GM12874 (cell line): ENCODE measurements around the gene LHX8.

Source experiments
- TF ChIP-seq, protein P1 (sequence below): IDR thresholded peaks from 2 replicates; pipeline ENCODE4 v1.5.1; 2011; ENCODE audit warnings: low read depth, mild to moderate bottlenecking, control low read depth, low read length, moderate library complexity; ENCODE audit not compliant: insufficient read depth

The LHX8 gene

DNA sequence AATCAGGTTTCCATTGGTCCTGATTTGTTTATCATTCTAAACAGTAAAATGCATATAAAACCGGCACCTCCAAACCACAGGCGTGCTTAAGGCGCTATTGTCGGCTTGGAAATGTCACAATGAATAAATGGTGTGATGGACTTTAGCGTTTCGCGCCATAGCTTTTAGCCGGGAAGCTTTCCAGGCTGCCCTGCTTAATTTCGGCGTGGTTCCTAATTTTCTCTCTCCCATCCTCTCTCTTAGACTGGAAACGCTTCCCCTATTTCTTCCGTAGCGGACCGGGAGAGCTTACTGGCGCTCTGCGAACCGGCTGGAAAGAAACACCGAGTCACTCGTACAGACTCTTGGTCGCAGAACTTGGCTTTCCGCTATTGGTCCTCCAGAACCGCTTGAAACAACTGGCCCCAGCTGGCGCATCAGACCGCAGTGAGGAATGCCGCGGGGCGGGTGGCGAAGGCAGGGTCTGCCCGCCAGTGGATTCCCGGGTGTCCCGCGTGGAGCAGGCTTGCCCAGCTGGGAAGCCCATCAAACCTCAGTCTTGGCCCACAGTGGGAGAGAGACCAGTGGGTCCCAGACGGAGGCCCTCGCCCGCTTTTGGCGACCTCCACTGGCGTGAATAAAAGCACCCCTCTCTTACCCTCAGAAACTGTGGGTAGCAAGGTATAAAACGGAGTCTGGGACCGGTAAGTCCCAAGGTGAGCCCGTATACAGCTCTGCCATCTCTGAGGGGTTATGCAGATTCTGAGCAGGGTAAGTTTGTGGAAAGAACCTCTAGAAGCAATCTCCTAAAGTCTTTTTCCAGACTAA lies 4.0 kb upstream of the LHX8 start:
- TF ChIP-seq, protein P1, sequence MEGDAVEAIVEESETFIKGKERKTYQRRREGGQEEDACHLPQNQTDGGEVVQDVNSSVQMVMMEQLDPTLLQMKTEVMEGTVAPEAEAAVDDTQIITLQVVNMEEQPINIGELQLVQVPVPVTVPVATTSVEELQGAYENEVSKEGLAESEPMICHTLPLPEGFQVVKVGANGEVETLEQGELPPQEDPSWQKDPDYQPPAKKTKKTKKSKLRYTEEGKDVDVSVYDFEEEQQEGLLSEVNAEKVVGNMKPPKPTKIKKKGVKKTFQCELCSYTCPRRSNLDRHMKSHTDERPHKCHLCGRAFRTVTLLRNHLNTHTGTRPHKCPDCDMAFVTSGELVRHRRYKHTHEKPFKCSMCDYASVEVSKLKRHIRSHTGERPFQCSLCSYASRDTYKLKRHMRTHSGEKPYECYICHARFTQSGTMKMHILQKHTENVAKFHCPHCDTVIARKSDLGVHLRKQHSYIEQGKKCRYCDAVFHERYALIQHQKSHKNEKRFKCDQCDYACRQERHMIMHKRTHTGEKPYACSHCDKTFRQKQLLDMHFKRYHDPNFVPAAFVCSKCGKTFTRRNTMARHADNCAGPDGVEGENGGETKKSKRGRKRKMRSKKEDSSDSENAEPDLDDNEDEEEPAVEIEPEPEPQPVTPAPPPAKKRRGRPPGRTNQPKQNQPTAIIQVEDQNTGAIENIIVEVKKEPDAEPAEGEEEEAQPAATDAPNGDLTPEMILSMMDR, result no peak

DNA sequence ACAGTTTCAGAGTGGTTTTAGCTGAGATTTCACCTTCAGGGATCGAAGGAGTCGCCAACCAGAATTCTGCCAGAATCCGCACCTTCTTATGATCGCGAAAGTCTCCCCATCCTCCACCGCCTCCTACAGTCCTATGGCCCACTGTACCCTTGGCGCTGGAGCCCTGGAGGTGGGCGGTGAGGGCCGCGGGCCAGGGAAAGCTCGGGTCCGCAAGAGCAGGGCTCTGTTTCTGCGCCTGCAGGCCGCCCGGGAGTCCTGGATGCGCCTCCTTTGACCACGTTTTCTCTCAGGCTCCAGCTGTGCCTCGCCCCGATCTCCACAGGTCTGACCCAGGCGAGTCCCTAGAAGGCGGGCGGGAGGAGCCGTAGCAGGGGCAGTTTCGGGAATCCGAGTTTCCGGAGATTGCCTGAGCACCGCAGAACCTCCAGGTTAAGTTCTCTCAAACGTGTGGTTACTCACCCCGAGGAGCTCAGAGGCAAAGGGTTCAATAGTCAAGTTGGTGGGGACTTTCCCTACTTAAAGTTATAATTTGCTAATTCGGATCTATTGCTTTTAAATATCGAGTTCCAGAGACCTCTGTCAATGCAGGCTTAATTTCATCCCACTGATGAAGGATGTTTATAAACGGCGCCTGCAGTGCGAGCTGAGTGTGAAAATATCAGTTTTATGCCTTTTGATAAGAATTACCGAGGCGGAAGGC lies 3.2 kb upstream of the LHX8 start:
- TF ChIP-seq, protein P1, result no peak

DNA sequence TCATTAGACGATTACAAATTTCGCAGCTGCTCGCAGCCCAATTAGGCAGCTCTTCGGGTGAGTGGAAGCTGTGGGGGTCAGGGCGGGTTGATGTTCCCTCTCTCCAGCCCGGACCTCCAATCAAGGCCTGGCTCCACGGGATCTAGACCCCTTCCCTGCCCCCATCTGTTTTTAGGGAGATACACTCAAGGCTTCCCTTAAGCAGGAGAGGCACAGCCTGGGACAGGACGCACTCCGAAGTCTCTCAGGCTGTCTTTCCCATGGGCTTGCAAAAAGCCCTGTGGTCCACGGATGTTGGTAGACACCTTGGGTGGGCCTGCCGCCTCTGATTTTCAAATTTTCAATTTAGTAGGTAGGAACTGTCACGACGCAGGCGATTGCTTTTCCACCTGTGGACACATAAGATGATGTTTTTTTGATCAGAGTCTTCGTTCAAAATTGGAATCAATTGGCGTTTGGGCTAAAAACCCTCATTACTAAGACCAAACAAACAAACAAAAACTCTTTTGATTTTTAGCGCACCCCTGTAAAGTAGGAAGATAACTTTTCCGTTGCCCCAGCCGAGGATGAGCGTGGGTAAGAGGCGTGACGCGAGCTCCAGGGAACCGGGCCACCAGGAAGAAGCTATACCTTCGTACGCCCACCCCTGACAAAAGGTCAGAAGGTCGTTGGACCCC lies 2.5 kb upstream of the LHX8 start:
- TF ChIP-seq, protein P1, result no peak

DNA sequence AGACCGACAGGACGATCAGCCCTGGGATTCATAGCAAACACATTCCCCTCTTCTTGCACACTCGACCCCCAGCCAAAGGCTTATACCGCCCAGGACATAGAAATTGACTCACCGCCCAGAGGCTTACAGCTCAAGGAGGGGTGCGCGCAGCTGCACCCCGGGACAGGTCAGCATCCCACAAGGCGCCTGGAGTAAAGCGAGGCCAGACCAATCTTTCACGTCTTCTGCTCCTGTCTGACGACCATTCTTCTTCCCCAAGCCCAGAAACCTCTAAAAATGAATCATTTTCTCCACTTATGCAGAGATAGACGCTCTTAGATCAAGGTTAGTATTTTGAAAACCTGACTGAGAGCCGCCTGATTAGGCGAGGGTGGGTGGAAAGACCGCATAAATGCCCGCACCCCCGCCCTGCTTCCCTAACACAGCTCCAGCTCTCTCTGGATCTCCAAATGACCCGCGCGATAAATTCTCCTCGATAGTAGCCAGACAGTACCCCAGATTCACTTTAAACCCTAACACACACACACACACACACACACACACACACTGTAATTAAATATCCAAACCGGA lies 1.9 kb upstream of the LHX8 start:
- TF ChIP-seq, protein P1, result no peak

DNA sequence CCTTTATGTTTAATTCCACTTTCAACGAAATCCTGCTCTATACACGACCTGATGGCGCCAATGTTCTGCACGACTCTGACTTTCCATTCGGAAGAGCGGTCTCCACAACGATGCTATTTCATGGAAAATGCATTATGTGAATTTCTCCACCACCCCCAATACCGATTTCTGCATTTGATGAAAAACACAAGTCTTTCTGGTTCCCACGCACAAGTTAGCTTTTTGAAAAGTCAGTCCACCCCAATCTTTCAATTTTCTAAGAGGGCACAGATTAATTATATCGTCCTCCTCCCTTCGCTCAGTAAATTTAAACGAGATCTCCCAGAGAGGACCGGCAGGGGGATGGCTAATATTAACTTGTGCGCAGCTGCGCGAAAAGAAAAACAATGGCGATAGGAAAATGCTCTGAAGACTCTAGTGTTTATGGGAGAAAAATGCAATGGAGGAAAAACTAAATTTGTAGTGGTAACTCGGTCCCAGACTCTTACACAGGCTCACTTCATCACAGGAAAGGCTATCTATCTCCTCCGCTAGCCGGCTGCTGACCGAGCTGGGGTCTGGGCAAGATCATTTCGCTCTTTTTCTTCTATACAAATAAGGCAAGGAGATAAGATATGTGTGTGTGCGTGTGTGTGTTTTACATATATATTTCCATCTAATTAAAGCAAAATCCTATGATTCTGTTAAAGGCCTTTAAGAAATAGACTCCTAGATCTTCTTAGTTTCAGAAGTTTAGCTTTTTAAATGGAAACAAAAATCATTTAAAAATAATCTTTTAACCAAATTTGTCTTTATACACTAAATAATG lies 1.2 kb upstream of the LHX8 start:
- TF ChIP-seq, protein P1, result no peak

DNA sequence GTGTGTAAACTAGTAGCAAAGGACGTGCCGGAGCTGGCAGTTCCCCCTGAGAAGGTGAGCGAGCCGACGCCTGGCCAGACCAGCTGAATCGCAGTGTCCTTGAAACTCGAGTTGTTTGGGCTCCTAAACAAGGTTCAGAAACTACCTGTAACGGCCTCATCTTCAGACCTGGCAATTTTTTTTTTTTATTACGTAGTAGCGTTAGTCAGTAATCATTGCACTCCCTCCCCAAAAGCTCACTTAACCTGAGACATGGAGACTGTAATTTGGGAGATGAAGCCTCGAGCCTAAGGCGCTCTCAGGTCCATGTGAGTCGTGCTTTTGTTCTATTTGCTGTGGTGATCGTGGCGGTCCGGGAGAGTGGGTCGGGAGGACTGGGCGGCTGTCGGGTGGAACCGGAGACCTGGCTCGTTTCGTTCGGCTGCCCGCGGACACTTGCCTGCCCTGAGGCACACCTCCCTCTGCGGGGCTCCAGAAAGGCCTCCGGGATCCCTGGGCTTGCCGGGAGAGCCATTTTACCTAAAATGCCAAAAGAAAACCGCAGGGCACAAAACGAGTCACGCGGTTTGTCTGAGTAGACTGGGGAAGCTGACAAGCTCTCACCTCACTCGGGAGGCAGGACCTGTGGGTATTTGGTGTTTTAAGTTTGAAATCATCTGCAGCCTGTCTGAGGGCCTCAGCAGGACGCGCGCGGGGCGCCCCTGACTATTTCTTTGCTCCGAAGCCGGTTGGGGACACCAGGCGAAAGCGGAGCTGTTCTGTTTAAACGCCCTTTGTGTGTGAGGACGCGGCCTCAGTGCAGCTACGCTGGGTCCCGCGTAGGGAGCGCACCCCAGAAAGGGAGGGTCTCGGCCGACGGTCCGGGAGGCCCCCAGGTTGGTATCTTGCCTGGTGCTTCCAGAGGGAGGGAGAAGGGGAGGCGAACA lies 722 bp downstream of the LHX8 start:
- TF ChIP-seq, protein P1, result no peak
